AG20443 (cell line): ENCODE measurements around the gene FLRT2.
A peak's percentile ranks its signal among the peaks of the same experiment; 100 is the strongest.

Source experiments
- DNase-seq: peaks from one replicate; pipeline ENCODE4 v3.0.0; 2012; ENCODE audit warnings: low spot score, mixed read lengths

The FLRT2 gene, protein sequence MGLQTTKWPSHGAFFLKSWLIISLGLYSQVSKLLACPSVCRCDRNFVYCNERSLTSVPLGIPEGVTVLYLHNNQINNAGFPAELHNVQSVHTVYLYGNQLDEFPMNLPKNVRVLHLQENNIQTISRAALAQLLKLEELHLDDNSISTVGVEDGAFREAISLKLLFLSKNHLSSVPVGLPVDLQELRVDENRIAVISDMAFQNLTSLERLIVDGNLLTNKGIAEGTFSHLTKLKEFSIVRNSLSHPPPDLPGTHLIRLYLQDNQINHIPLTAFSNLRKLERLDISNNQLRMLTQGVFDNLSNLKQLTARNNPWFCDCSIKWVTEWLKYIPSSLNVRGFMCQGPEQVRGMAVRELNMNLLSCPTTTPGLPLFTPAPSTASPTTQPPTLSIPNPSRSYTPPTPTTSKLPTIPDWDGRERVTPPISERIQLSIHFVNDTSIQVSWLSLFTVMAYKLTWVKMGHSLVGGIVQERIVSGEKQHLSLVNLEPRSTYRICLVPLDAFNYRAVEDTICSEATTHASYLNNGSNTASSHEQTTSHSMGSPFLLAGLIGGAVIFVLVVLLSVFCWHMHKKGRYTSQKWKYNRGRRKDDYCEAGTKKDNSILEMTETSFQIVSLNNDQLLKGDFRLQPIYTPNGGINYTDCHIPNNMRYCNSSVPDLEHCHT

DNA sequence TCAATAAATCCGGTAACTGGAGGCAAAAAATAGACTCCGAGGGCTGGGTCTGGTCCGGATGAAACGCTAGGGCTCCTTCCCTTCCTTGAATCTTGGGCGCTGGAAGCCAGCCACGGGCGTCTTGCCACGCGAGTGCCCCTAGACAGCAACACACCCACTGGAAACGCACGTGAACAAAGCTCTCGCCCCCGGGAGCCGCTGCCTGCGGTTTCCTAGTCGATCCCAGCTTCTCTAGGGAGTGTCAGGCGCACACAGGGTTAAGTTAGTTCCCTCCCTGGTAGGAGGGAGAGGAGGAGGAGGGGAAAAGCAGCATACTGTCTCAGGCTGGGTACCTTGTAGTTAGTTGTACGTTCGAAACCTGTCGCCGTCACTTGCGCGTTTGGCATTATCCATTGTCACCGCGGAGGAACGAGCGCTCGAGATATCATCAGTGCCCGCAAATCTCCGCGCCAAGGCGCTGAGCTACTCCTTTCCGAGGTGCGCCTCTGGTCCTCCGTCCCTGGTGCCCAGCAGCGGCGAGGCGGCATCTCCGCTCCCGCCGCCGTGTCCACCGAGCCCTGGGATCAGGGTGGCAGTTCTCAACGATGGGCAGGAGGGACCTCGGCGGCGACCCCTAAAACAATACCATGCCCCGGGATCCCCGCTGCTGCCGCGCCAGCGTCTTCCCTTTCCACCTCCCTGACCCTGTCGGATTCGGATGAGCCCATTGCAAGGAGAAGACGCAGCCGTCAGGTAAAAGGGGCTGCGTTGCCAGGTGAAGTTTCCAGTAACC, at the start of gene FLRT2:
FLRT2 (plus strand) TSS at position 342 of the 772 bp plus-strand sequence. CDS start 91,371 bp downstream, outside the sequence.
- peak; percentile 56 for DNase-seq

DNA sequence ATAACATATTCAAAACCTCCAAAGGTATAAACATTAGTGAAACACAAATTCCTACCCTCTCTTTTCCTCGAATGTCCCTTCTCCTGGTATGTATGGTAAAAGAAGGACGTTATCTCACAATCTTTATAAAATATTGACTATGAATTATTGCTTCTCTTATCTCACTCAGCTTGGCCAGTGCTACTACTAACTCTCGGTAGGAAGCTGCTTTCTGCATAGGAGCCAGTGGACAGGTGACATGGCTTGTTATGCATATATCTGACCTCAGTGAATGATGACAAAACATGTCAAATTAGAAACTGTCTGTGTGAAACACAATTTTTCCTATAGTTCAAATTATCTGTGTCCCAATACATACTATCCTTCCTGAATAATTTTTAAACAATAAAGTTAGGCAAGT, 48.5 kb upstream of the FLRT2 start:
- DNase-seq = no peak

DNA sequence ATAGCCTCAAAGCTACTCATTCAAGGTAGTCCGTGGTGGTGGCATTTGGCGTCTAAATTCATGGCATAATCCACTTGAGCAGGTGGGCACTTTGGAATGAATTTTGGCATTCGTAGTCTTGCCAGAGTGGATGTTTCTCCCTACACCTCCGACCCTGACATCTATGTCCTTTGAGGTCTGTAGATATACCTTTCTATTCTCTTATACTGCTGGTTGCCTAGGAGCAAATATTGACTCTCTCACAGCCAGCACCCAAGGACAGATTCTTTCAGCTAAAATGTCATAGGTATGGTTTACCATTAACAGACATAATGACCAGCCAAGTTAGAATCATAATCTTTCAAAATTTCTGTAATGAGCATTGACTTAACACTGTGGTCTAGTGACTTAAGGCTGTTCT, 47.4 kb upstream of the FLRT2 start:
- no peak for DNase-seq

DNA sequence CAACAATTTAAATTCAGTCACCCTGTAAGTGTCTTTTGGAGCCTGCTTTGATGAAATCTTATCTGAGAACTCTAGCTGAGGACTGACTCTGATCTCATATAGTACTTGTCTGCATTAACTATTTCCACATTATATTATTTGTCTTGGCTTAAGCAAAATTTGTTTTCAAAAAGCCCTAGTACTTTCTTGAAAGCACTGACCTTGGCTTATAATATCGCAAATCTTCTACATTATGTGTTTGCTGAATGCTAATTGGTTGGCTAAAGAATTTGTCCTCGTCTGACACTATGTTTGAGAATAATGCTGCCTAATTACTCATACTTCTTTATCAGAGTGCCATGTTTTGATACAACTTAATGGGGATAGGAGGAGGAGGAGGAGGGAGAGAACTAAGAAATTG, 46.9 kb upstream of the FLRT2 start:
- no peak for DNase-seq

DNA sequence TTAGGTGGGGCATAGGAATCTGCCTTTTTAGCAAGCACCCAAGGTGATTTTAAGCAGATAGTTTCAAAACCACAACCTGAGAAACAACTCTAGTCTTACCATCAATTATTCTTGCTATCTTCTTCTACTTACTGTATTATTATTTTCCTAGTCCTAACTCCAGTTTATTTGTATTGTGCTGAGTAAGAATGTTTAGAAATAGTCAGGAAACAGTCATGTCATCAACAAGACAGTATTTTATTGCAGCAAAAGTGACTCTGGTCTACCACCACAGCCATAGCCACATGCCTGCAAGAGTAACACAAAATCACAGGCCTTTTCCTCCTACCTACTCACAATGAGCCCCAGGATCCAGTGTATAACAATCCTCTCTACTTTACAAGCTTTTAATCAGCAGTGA, 46.3 kb upstream of the FLRT2 start:
- DNase-seq = no peak

DNA sequence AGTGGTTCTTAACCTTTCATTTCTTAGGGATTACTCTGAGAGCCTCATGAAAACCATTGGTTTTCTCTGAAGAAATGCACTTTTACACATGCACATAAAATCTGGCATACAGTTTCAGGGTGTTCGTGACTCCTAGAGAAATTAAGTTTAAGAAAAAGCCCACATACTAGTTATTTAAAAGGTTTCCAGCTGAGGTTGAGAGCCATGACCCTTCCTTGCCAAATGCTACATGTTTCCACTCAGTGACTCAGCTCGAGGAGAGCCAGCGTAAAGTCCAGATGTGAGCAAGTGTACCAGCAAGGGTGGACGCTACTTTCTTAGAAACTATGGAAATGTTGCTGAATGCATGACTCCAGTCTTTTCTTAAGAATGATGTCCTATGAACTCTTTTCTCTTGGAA, 42.7 kb upstream of the FLRT2 start:
- DNase-seq = peak; percentile 82

DNA sequence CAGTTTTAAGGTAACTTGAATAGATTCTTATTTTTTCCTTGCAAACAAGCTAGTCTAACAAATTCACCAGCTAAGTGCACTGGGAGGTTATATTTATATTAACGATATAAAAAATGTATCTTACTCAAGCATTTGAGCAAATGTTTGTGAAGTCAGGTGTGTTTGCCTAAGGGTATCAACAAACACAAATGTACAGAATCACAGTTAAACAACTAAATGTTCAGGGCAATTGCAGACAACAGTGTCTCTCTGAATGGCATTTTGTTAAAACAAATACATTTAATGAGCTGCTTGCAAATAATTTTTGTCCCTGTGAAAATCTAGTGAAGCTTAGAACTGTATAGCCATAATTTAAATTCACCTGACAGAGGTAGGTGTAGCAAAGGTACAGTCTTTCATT, 28.2 kb upstream of the FLRT2 start:
- no peak for DNase-seq

DNA sequence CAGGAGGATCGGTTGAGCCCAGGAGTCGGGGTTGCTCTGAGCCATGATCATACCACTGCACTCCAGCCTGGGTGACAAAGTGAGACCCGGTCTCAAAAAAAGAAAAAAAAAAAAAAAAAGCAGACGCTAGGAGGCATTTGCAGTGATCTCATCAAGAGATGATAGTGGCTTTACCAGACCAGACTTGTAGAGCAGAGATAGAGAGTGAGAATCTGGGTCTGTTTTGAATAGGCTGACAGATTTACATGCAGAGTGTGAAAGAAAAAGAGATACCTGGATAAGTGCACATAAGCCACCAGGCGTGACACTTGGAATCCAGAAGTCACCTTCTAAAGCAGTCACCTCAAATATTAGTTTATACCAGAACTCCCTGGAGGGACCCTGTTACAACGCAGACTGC, 21.1 kb upstream of the FLRT2 start:
- DNase-seq = no peak

DNA sequence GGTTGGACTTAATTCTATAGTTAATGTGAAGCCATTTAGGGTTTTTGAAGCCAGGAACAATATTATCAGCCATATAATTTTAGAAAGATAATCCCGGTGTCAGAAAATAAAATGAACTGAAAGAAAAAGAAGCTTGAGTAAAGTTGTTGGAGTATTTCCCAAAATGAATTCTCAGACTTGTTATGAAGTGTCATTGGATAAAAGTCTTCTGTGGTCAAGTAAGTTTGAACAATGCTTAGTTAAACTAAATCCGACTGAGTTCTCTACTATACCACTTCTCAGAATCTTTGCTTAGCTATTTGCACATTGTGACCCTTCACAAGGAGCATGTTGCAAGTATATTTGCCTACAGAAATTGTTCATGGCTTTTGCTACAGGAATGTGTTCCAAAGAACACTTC, 17.5 kb upstream of the FLRT2 start:
- DNase-seq = no peak

DNA sequence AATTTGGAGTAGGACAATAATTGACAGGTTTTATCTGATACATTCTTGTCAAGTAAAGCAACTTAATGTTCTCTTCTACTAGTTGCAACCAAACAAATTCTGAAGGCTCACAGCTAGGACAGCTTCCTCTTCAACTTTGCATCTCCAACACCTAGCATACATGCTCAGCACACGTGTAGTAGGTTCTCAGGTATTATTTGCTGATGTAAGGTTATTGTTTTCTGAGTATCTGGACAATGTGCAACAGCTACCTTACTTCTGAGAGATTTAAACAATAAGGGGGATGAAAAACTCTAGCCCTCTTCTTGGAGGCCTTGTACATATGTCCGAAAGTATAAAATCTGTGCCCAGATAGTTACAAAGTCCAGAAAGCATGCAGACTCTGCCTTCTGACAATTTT, 15.5 kb upstream of the FLRT2 start:
- no peak for DNase-seq

DNA sequence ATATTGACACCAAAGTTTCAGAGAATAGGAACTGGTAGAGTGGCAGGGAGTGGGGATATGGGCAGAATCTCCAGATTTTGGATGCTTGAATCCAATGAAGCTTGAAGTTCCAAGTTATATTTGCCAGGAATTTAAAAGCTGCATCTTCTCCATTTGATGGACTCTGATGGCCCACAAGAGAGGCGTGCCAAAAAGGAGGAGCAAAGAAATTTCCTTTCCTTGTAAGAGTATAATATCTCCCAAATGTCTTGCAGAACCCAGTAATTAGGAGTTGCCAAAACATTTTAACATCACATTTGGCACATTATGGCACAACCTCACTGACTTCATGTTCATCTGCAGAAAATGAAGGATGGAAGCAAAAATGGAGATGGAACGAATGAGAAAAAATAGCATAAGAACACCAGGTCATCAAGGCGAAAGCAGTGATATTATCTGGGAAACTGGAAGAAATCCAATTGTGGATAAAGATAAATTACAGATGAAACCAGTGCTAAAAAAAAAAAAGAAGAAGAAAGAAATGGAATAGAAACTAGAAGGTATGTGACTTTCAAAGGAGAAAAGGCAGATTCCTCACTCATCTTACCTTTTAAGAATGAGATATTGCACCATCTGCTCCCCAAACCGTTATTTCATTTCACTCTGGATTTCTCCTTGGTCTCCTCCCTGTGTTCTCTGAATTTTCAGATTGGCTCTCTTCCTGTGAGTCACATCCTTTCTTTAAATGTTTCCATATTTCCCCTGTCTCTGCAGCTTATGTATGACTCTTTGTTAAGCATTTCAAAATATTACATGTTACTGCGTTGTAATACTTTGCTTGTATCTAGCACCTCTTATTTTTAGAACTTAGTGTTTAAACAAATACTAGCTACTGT, 13.5 kb upstream of the FLRT2 start:
- peak; percentile 75 for DNase-seq

DNA sequence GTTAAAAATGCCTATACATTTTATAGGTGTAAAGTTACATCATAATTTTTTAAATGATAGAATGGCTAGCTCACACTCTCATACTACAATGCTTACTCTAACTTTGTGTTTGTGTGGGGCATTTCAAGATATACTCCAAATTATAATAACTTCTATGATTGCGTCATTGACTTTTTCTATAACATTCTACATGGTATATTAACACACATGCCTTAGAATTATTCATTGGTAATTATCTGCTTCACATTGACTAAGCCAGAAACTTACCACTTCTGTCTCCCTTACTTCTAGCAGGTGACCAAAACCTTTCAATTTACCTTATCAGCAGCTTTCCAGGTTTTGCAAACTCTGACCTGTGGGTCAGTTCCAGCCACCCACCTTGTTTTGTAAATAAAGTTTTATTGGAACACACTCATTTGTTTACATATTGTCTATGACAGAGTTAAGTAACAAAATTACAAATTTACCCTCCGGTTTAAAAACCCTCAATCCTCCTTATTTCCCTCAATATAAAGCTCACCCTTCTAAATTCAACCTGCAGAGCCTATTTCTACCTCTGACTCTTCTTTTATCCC, 12.7 kb upstream of the FLRT2 start:
- no peak for DNase-seq

DNA sequence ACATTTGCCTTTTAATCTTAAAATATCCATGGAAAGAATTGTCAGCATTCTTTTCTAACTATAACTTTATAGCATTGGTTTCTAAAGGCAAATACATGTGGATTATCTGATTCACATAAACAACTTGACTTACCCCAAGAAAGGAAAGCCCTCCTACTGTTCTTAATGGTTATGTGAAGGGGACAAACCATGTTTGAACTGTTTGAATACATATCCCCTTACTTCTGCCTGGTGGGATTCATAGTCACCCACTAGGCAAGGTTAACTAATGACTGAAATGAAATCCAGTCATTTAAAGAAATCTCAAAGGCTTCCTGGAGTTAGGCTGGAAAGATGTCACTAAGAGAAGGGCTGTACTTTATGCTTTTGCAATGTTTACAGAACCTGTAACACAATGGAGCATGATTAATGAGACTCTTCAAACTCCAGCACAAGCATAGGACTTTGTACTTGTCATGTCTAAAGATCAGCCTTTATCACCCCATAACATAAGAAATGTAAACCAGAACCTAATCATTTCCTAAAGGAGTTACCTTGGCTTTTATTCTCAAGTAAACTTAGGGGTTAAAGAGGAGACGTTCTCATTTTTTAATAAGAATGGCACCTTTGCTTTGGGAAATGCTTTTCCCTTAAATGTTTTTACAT, 10.2 kb upstream of the FLRT2 start:
- DNase-seq = no peak

DNA sequence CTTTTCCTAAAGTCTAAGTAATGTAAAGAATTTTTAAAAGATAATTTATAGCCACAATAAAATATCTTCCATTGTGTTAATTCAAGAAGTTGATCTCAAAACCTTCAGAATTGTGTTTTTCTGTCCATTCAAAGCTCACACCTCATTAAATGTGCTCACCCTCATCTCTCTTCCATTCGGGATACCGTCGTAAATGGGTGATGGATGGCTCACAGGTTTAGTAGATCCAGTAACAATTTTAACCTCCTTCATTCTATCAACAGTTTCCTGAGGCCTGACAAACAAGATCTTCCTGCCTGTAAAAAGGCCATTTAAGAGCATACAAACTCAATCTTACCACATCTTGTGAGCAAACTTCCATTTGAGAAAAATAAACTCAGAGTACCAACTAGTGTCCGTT, 9.4 kb upstream of the FLRT2 start:
- DNase-seq = no peak

DNA sequence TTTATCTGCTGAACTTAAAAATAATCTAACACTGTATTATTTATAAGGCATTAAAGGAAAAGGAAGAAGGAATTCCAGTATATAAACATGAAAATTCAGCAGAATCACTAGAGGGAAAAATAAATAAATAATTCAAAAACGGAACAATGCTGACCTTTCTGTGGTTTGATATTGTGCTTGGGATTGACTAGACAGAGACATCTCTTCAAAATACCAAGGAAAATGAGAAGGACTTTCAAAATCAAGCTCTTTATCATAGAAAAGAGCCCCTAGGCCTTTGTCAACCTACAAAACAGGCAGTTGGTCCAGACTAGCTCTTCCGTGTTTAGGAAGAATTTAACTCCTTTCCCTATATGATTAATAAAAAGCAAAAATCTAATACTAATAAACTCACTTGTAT, 6.3 kb upstream of the FLRT2 start:
- no peak for DNase-seq

DNA sequence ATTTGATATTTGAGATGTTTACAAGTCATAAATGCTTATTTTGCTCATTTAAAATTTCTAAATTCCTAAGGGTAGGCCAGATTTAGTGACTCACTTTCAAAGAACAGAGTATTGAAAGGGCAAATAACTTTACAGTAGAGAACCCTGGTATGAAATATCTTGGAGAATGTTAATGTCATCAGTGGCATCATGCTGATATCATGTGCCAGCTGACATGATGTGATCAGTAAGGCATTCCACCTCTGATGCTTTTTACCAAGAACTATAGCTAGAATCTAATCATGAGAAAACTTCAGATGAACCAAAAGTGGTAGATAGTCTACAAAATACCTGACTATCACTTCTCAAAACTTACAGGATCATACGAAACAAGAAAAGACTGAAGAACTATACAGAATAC, 2.9 kb upstream of the FLRT2 start:
- peak; percentile 51 for DNase-seq

DNA sequence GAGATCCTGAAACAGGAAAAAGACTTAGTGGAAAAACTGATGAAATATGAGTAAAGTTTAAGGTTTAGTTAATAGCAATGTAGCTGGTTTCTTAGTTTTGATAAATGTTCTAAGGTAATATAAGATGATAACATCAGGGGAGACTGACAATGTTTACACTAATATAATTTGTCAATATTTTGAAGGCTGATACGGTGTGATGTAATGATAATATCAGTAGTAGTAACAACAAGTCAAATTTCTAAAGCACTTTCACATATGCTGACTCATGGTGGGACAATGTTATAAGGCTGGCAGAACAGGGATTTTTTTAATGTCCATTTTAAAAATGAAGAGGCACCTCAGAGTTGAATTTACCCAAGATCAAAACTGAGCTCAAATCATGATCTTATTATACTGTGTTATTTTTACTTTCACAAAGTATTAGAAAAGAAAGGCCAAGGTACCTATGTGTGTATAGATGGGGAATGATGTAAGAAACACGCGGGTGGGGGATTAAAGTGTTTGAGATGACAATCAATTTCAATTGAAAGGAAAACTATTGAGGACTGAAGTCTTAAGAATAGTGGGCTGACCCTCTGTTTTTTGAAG, 2.4 kb upstream of the FLRT2 start:
- no peak for DNase-seq

DNA sequence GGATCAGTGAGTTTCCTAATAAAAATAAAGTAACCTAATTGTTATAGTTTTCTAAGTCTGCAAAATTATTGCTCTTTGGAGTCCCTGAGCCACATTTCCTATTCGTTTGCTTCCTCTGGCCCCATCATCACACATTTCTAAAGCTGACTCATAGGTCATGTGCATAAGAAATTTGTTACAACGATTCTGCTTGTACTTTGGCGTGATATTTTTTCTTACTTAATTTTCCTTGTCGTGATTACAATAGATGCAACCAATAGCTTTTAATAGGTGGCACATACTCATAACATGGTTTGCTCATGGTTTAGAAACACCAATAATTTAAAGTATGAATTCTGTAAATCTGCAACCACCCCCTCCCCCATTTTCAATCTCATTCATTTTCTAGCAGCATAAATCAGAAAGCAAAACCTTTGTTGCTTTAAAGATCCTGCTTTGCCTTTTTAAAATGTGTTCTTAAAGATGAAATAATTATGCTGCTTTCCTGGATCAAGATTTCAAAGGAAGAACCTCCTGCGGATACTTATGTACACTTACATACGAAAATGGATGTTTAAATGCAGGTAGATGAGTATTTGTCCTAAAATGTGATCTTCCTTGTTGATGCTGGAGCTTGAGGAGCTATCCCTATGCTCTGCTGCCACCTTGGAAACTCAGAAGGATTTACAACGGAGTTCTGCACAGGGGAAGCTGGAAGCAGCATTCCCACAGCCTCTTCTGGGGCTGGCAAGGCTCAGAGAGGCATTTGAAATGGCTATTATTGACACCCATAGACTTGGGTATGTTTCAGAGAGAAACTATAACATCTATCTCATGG, 1.7 kb upstream of the FLRT2 start:
- peak; percentile 61 for DNase-seq

DNA sequence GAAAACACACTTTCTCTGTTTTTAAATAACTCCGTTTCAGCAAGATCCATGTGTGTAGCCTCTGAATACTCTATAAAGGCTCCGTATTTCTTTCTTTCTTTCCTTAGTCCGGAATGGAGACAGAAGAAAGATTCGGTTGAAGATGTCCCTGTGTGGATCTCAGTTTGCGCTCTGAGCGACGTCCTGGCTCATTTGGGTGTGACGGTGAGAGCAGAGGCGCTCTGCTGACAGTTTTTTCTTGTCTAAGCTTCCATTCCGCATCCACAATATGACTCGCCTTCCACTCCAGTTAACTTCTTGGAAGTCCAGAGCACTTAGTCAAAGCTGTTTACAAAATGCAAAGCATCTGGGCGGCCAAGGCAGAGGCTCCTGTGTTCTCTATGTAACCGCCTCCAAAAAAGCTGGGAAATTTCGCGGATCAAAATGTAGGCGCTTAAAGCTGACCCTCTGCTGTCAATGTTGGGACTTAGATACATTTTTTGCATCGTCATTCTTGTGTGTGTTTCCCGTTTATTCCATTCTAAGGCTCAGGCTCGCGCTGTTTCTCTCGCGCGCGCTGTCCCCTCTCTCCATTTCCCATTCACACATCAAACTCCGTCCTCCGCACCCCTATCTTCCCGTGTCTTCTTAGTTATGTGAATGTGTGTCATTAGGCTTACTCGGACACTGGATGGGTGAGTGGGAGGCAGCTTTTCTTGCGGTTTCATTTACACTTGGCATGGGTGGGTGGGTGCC, 880 bp upstream of the FLRT2 start:
- peak; percentile 45 for DNase-seq
